Measurements from ENCODE around the gene SOAT1.

The SOAT1 gene

DNA sequence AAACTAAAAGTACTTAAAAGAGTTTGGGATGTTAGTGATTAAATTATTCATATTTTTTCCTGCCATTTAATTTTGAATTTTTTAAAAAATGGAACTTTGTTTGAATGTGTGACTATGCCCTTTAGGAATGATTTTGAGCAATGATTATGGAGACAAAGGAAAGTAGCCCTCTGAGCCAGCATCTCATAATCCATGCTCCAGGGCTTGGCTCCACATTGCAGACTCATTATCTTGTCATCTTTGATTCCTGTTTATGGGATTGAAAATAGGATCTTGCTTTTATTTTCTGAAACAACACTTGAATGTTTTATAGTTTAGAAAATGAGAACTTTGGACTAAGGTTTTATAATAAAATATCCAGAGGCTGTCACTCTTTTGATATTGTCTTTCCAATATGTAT is 86.7 kb downstream of the SOAT1 start:
- Histone ChIP-seq H3K79me1 (replicated peaks; ENCODE audit: low read length, poor library complexity, severe bottlenecking) (no peaks in the 10 kb centered on the region), H2BK5ac (ENCODE audit: low read depth, low read length, poor library complexity, severe bottlenecking) (no peak overlapping the region), H3K23ac (ENCODE audit: low read length in 2 of 2) (no peak overlapping the region), H2AFZ (ENCODE audit: low read depth, low read length) (no peak overlapping the region), H4K91ac (ENCODE audit: low read length) (no peak overlapping the region), H3K14ac (ENCODE audit: low read length in 2 of 2) (no peak overlapping the region), H2BK15ac (ENCODE audit: low read depth, poor library complexity, severe bottlenecking) (no peak overlapping the region), H3K9ac (ENCODE audit: low read length) (no peak overlapping the region), H2AK5ac (ENCODE audit: low read length, severe bottlenecking) (no peak overlapping the region), H3K4me3 (ENCODE audit: insufficient read depth in 1 of 2, low read depth in 1 of 2, low read length in 2 of 2) (no peak overlapping the region), H3K9me3 (ENCODE audit: control insufficient read depth, low read length) (no peaks in the 10 kb centered on the region), H3K18ac (ENCODE audit: low read depth in 1 of 2, low read length in 2 of 2) (no peak overlapping the region), H3K27ac (ENCODE audit: low read length, poor library complexity, severe bottlenecking) (no peak overlapping the region), H3K27me3 (ENCODE audit: control insufficient read depth in 1 of 2, insufficient read depth in 1 of 2, low read length in 2 of 2) (no peaks in the 10 kb centered on the region), H3K4me1 (ENCODE audit: control insufficient read depth, insufficient read depth, low read depth, low read length) (no peaks in the 10 kb centered on the region), H2BK120ac (ENCODE audit: low read depth, low read length) (no peak overlapping the region), H2BK12ac (ENCODE audit: low read length in 2 of 2) (no peak overlapping the region), H3K36me3 (ENCODE audit: control insufficient read depth in 1 of 2, insufficient read depth in 2 of 2, low read depth in 1 of 2, low read length in 2 of 2) (no peaks in the 10 kb centered on the region), H3K4ac (ENCODE audit: low read depth in 1 of 2, low read length in 2 of 2) (no peak overlapping the region), H4K8ac (ENCODE audit: low read length) (no peak overlapping the region), H3K4me2 (ENCODE audit: low read length, poor library complexity, severe bottlenecking) (no peak overlapping the region)
- no peak for DNase-seq

DNA sequence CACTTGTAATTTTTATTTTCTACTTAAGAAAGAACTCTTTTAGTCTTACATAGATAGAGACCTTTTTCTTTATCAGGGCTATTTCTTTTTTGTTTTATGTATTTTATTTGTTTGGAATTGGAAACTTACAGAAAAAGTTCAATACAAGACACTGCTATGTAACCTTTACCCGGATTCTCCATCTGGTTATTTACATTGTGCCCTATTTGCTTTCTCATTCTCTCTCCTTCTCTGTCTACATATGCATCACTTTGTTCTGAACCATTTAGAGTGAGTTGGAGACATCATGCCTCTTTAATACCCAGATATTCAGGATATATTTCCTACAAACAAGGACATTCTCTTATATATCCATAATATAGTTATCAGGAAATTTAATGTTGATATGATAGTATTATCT is 90.4 kb downstream of the SOAT1 start:
- H3K18ac ChIP-seq (ENCODE audit: low read depth in 1 of 2, low read length in 2 of 2) = no peak overlapping the region

DNA sequence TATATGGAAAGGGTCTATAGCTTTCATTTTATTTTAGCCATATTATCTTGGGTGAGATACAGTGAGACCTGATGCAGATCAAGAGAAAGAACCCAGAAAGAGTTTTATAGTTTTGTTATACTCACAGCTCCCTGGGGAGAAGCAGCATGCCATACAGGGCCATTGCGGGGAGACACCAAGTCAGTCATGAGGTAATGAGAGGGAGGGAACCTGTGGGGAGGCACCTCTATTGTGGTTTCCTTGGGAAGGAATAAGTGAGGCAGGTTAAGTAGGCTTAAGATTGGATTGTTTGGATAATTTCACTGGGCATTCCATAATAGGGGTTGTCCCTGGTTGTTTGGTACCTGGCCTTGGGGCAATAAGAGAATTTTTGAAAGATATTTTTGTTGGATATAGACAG is 91.9 kb downstream of the SOAT1 start:
- WGBS = 86% methylated on average over 1 of the region's 1 CpG
- Histone ChIP-seq H3K9ac (ENCODE audit: low read length) (no peak overlapping the region), H3K4ac (ENCODE audit: low read depth in 1 of 2, low read length in 2 of 2) (no peak overlapping the region), H2BK5ac (ENCODE audit: low read depth, low read length, poor library complexity, severe bottlenecking) (no peak overlapping the region), H3K4me2 (ENCODE audit: low read length, poor library complexity, severe bottlenecking) (no peak overlapping the region), H3K4me3 (ENCODE audit: insufficient read depth in 1 of 2, low read depth in 1 of 2, low read length in 2 of 2) (no peak overlapping the region), H4K91ac (ENCODE audit: low read length) (no peak overlapping the region), H3K36me3 (ENCODE audit: control insufficient read depth in 1 of 2, insufficient read depth in 2 of 2, low read depth in 1 of 2, low read length in 2 of 2) (no peaks in the 10 kb centered on the region), H4K8ac (ENCODE audit: low read length) (no peak overlapping the region), H3K9me3 (ENCODE audit: control insufficient read depth, low read length) (no peaks in the 10 kb centered on the region), H3K79me1 (replicated peaks; ENCODE audit: low read length, poor library complexity, severe bottlenecking) (no peaks in the 10 kb centered on the region), H2BK120ac (ENCODE audit: low read depth, low read length) (no peak overlapping the region), H3K27ac (ENCODE audit: low read length, poor library complexity, severe bottlenecking) (no peak overlapping the region), H3K4me1 (ENCODE audit: control insufficient read depth, insufficient read depth, low read depth, low read length) (no peaks in the 10 kb centered on the region), H3K27me3 (ENCODE audit: control insufficient read depth in 1 of 2, insufficient read depth in 1 of 2, low read length in 2 of 2) (no peaks in the 10 kb centered on the region), H2AFZ (ENCODE audit: low read depth, low read length) (no peak overlapping the region), H2BK12ac (ENCODE audit: low read length in 2 of 2) (no peak overlapping the region), H3K23ac (ENCODE audit: low read length in 2 of 2) (no peak overlapping the region), H2BK15ac (ENCODE audit: low read depth, poor library complexity, severe bottlenecking) (no peak overlapping the region), H2AK5ac (ENCODE audit: low read length, severe bottlenecking) (no peak overlapping the region), H3K18ac (ENCODE audit: low read depth in 1 of 2, low read length in 2 of 2) (no peak overlapping the region), H3K14ac (ENCODE audit: low read length in 2 of 2) (no peak overlapping the region)
- no peak for DNase-seq

More for the DNA sequence above, 90.4 kb downstream of the SOAT1 start:
- Histone ChIP-seq H3K36me3 (ENCODE audit: control insufficient read depth in 1 of 2, insufficient read depth in 2 of 2, low read depth in 1 of 2, low read length in 2 of 2) (no peaks in the 10 kb centered on the region), H2BK120ac (ENCODE audit: low read depth, low read length) (no peak overlapping the region), H2AK5ac (ENCODE audit: low read length, severe bottlenecking) (no peak overlapping the region), H2BK15ac (ENCODE audit: low read depth, poor library complexity, severe bottlenecking) (no peak overlapping the region), H3K79me1 (replicated peaks; ENCODE audit: low read length, poor library complexity, severe bottlenecking) (no peaks in the 10 kb centered on the region), H3K27me3 (ENCODE audit: control insufficient read depth in 1 of 2, insufficient read depth in 1 of 2, low read length in 2 of 2) (no peaks in the 10 kb centered on the region), H3K4me1 (ENCODE audit: control insufficient read depth, insufficient read depth, low read depth, low read length) (no peaks in the 10 kb centered on the region), H2BK5ac (ENCODE audit: low read depth, low read length, poor library complexity, severe bottlenecking) (no peak overlapping the region), H2BK12ac (ENCODE audit: low read length in 2 of 2) (no peak overlapping the region), H4K91ac (ENCODE audit: low read length) (no peak overlapping the region), H3K4ac (ENCODE audit: low read depth in 1 of 2, low read length in 2 of 2) (no peak overlapping the region), H3K27ac (ENCODE audit: low read length, poor library complexity, severe bottlenecking) (no peak overlapping the region), H3K4me3 (ENCODE audit: insufficient read depth in 1 of 2, low read depth in 1 of 2, low read length in 2 of 2) (no peak overlapping the region), H3K9me3 (ENCODE audit: control insufficient read depth, low read length) (no peaks in the 10 kb centered on the region), H3K9ac (ENCODE audit: low read length) (no peak overlapping the region), H3K23ac (ENCODE audit: low read length in 2 of 2) (no peak overlapping the region), H3K14ac (ENCODE audit: low read length in 2 of 2) (no peak overlapping the region), H3K4me2 (ENCODE audit: low read length, poor library complexity, severe bottlenecking) (no peak overlapping the region), H2AFZ (ENCODE audit: low read depth, low read length) (no peak overlapping the region), H4K8ac (ENCODE audit: low read length) (no peak overlapping the region)
- DNase-seq = no peak
- 95% methylated on average over 1 of the region's 1 CpG for WGBS

DNA sequence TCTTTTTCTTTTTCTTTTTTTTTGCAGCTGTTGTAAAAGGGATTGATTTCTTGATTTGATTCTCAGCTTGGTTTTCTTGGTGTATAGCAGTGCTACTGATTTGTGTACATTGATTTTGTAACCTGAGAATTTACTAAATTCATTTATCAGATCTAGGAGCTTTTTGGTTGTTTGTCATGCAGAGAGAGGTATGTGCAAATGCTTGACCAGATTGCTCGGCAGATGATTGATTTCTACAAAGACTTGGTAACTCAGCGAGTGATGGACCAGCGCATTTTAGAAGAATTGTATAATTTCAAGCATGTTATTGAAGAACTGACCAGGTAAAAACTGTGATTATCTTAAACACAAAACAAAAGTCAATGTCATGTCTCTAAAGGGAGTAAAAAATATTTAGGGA is 100.1 kb downstream of the SOAT1 start:
- Histone ChIP-seq H2BK12ac (ENCODE audit: low read length in 2 of 2) (no peak overlapping the region), H3K14ac (ENCODE audit: low read length in 2 of 2) (no peak overlapping the region), H3K4me1 (ENCODE audit: control insufficient read depth, insufficient read depth, low read depth, low read length) (no peaks in the 10 kb centered on the region), H3K4me2 (ENCODE audit: low read length, poor library complexity, severe bottlenecking) (no peak overlapping the region), H3K23ac (ENCODE audit: low read length in 2 of 2) (no peak overlapping the region), H2BK15ac (ENCODE audit: low read depth, poor library complexity, severe bottlenecking) (no peak overlapping the region), H2AFZ (ENCODE audit: low read depth, low read length) (no peak overlapping the region), H2BK120ac (ENCODE audit: low read depth, low read length) (no peak overlapping the region), H3K79me1 (replicated peaks; ENCODE audit: low read length, poor library complexity, severe bottlenecking) (no peaks in the 10 kb centered on the region), H2BK5ac (ENCODE audit: low read depth, low read length, poor library complexity, severe bottlenecking) (no peak overlapping the region), H3K9ac (ENCODE audit: low read length) (no peak overlapping the region), H3K9me3 (ENCODE audit: control insufficient read depth, low read length) (peaks cover 14% of the 10 kb centered on the region), H4K8ac (ENCODE audit: low read length) (no peak overlapping the region), H3K4ac (ENCODE audit: low read depth in 1 of 2, low read length in 2 of 2) (no peak overlapping the region), H3K36me3 (ENCODE audit: control insufficient read depth in 1 of 2, insufficient read depth in 2 of 2, low read depth in 1 of 2, low read length in 2 of 2) (no peaks in the 10 kb centered on the region), H4K91ac (ENCODE audit: low read length) (no peak overlapping the region), H3K18ac (ENCODE audit: low read depth in 1 of 2, low read length in 2 of 2) (no peak overlapping the region), H3K4me3 (ENCODE audit: insufficient read depth in 1 of 2, low read depth in 1 of 2, low read length in 2 of 2) (no peak overlapping the region), H3K27me3 (ENCODE audit: control insufficient read depth in 1 of 2, insufficient read depth in 1 of 2, low read length in 2 of 2) (no peaks in the 10 kb centered on the region), H3K27ac (ENCODE audit: low read length, poor library complexity, severe bottlenecking) (no peak overlapping the region), H2AK5ac (ENCODE audit: low read length, severe bottlenecking) (no peak overlapping the region)
- 92% methylated on average over 1 of the region's 3 CpGs for WGBS
- DNase-seq = no peak

All from mesenchymal stem cell (in vitro differentiated cells and primary cell).